ENCODE results near the gene RNF217.

RNF217 gene

GRCh38 chr6:125019281-125019680 is 57.0 kb downstream of the RNF217 start:
- Histone ChIP-seq H3K27ac (replicated peaks) (no peak overlapping the region), H3K4me3 (replicated peaks; ENCODE audit: insufficient read depth, low read length) (no peak overlapping the region), H3K27me3 (ENCODE audit: insufficient read depth, poor library complexity, severe bottlenecking) (no peaks in the 10 kb centered on the region)
- no peak for TF ChIP-seq POLR2AphosphoS5 (IDR thresholded peaks at IDR 0.05; ENCODE audit: low read depth)
- no peak for TF ChIP-seq SPI1 (IDR thresholded peaks at IDR 0.05; ENCODE audit: borderline replicate concordance, low read depth)
- TF ChIP-seq CTCF (IDR thresholded peaks at IDR 0.05; ENCODE audit: insufficient read depth, low read length) = no peak
- TF ChIP-seq GABPA (IDR thresholded peaks at IDR 0.05; ENCODE audit: low read depth) = no peak
- TF ChIP-seq REST (IDR thresholded peaks at IDR 0.05; ENCODE audit: insufficient replicate concordance, low read depth) = no peak
- no peak for DNase-seq (ENCODE audit: low read depth in 1 of 2, low spot score in 1 of 2)

- no peaks in the 10 kb centered on the region for H3K27me3 ChIP-seq (ENCODE audit: insufficient read depth, poor library complexity, severe bottlenecking)
- H3K4me3 ChIP-seq (replicated peaks; ENCODE audit: insufficient read depth, low read length) = no peak overlapping the region
- no peak for TF ChIP-seq CTCF (IDR thresholded peaks at IDR 0.05; ENCODE audit: insufficient read depth, low read length)
- no peak for TF ChIP-seq SPI1 (IDR thresholded peaks at IDR 0.05; ENCODE audit: borderline replicate concordance, low read depth)
- no peak for TF ChIP-seq REST (IDR thresholded peaks at IDR 0.05; ENCODE audit: insufficient replicate concordance, low read depth)
- TF ChIP-seq GABPA (IDR thresholded peaks at IDR 0.05; ENCODE audit: low read depth) = no peak
- TF ChIP-seq POLR2AphosphoS5 (IDR thresholded peaks at IDR 0.05; ENCODE audit: low read depth) = no peak
- no peak overlapping the region for H3K27ac ChIP-seq (replicated peaks)
- DNase-seq (ENCODE audit: low read depth in 1 of 2, low spot score in 1 of 2) = no peak
Measured at GRCh38 chr6:125019918-125020317, 57.7 kb downstream of the RNF217 start.

GRCh38 chr6:125020385-125020784 is 58.1 kb downstream of the RNF217 start:
- H3K27me3 ChIP-seq (ENCODE audit: insufficient read depth, poor library complexity, severe bottlenecking) = no peaks in the 10 kb centered on the region
- H3K4me3 ChIP-seq (replicated peaks; ENCODE audit: insufficient read depth, low read length) = no peak overlapping the region
- no peak overlapping the region for H3K27ac ChIP-seq (replicated peaks)
- DNase-seq (ENCODE audit: low read depth in 1 of 2, low spot score in 1 of 2) = no peak
- no peak for TF ChIP-seq REST (IDR thresholded peaks at IDR 0.05; ENCODE audit: insufficient replicate concordance, low read depth)
- TF ChIP-seq SPI1 (IDR thresholded peaks at IDR 0.05; ENCODE audit: borderline replicate concordance, low read depth) = no peak
- no peak for TF ChIP-seq GABPA (IDR thresholded peaks at IDR 0.05; ENCODE audit: low read depth)
- no peak for TF ChIP-seq POLR2AphosphoS5 (IDR thresholded peaks at IDR 0.05; ENCODE audit: low read depth)
- TF ChIP-seq CTCF (IDR thresholded peaks at IDR 0.05; ENCODE audit: insufficient read depth, low read length) = no peak
